Central memory CD8-positive, alpha-beta T cell (primary cell): Measurements from ENCODE around the gene BFSP2.
"Not testable (repeated sequence)": the region's sequence is repeated elsewhere in the genome, so short reads cannot be mapped to it uniquely, and the experiment has no call there.

Source experiments
- ATAC-seq: fragments of 150-1000 bp; cut with Tn5 transposase; replicated peaks from 2 replicates; pipeline ENCODE4 v1.10.0; 2022; ENCODE audit warnings: mild to moderate bottlenecking, moderate FRiP score, moderate number of reproducible peaks; ENCODE audit not compliant: poor library complexity, severe bottlenecking; ENCODE audit errors: extremely low read depth
- DNase-seq, 2 donors: peaks; one replicate each; pipeline ENCODE4 v3.0.0; 2021; ENCODE audit warnings: low spot score in 2 of 2
- H3K27ac Mint-ChIP-seq: one replicate; pipeline ENCODE4 v1.8.0; 2022; ENCODE audit warnings: low read depth, mild to moderate bottlenecking, moderate library complexity, mixed read lengths
- H3K27me3 Mint-ChIP-seq: one replicate; pipeline ENCODE4 v1.8.0; 2022; ENCODE audit warnings: mixed read lengths
- H3K36me3 Mint-ChIP-seq: one replicate; pipeline ENCODE4 v1.8.0; 2022; ENCODE audit warnings: mild to moderate bottlenecking, moderate library complexity, mixed read lengths; ENCODE audit not compliant: insufficient read depth
- H3K4me1 Mint-ChIP-seq: one replicate; pipeline ENCODE4 v1.8.0; 2022; ENCODE audit warnings: mixed read lengths
- H3K4me3 Mint-ChIP-seq: one replicate; pipeline ENCODE4 v1.8.0; 2022; ENCODE audit warnings: mild to moderate bottlenecking, moderate library complexity, mixed read lengths
- H3K9me3 Mint-ChIP-seq: one replicate; pipeline ENCODE4 v1.8.0; 2022; ENCODE audit warnings: mixed read lengths

Gene BFSP2

DNA sequence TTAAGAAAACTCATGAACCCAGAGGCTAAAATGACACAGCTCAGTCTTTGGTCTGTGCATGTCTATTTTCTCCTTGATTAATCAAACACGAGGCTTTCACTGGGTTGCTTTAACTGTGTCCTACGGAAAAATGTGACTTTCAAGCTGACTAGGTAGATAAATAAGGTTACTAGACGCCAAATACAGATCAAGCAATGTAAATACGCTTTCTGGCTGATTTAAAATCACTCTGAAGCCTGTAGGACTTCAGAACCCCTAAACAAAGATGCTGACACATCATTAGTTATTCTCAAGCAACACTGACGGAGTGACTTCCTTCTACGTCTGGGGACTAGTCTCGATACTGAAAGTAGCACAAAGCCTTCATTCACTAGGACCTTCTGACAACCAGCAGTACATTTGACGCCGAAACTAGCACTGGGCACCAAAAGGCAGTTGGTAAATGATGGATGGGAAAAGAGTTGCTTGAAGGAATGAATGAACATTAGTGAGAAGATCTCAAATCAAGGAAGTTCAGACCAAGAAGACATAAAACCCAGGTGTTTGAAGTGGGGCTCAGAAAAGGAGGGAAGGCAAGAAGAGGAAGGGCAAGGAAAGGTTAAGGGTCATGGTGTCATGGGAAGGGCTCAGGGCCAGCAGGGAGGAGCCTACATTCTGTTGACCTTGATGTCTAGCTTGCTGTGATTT lies 106.5 kb downstream of the BFSP2 start:
- Mint-ChIP-seq H3K4me3 (peak overlapping the region; percentile 72), H3K27ac (peak overlapping the region; percentile 92), H3K9me3 (no peaks in the 10 kb centered on the region), H3K27me3 (no peaks in the 10 kb centered on the region), H3K4me1 (peaks cover 12% of the 10 kb centered on the region), H3K36me3 (no peaks in the 10 kb centered on the region)
- ATAC-seq (peak; percentile 85), DNase-seq (peak in 1 of 2 donors; percentile 16)

DNA sequence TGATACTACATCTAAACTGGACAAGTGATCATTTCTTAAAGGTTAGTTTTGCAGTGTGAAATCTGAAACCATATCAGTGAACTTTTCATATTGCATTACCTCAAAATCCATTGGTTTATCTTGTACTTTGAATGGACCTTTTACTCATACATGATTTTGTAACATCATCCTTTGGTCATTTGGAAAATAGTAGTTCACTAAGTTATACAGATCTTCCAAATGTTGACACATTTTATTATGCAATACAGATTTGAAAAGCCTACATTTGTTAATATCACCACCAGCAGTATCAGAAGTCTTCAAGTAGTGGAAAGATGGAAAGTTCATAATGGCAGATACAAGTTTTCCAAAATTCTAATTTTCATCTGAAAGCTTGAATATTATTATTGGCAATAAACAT lies 109.6 kb downstream of the BFSP2 start:
- H3K27ac Mint-ChIP-seq = no peak overlapping the region
- H3K4me1 Mint-ChIP-seq = peaks cover 12% of the 10 kb centered on the region
- DNase-seq (no peak), ATAC-seq (no peak)
- H3K4me3 Mint-ChIP-seq = no peak overlapping the region
- no peaks in the 10 kb centered on the region for H3K36me3 Mint-ChIP-seq
- H3K9me3 Mint-ChIP-seq = no peaks in the 10 kb centered on the region
- no peaks in the 10 kb centered on the region for H3K27me3 Mint-ChIP-seq

DNA sequence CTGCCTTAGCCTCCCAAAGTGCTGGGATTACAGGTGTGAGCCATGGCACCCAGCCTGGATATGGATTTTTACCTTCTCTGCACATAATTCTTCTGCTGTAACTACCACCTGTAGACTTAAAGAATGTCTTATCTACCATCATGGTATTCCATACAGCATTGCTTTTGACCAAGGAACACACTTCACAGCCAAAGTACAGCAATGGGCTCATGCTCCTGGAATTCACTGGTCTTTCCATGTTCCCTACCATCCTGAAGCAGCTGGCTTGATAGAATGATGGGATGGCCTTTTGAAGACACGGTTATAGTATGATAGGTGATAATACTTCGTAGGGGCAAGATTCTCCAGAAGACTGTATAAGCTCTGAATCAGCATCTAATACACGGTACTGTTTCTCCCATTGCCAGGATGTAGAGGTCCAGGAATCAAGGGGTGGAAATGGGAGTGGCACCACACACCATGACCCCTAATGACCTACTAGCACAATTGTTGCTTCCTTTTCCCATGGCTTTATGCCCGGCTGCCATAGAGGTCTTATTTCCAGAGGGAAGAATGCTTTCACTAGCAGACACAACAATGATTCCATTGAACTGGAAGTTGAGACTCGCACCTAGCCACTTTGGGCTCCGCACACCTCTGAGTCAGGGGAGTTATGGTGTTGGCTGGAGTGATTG lies 112.7 kb downstream of the BFSP2 start:
- no peak overlapping the region for H3K27ac Mint-ChIP-seq
- no peaks in the 10 kb centered on the region for H3K9me3 Mint-ChIP-seq
- no peak overlapping the region for H3K4me3 Mint-ChIP-seq
- H3K27me3 Mint-ChIP-seq = no peaks in the 10 kb centered on the region
- DNase-seq = no peak
- no peak for ATAC-seq
- H3K36me3 Mint-ChIP-seq = no peaks in the 10 kb centered on the region
- no peaks in the 10 kb centered on the region for H3K4me1 Mint-ChIP-seq

DNA sequence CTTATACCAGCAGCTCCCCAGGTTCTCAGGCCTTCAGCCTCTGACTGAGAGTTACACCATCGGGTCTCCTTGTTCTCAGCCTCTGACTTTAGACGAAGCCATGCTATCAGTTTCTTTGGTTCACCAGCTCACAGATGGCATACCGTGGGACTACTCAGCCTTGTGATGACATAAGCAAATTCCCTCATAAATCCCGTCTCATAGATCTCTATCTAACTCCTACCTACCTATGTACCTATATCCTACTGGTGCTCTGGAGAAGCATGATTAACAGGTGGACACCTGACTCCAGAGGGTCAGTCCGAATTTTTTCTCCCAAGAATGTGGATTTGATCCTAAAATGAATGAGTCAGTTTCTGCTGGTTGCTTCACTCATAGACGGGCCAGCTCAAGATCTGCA lies 114.6 kb downstream of the BFSP2 start:
- ATAC-seq (no peak), DNase-seq (no peak)
- Mint-ChIP-seq H3K27me3 (no peaks in the 10 kb centered on the region), H3K4me1 (no peaks in the 10 kb centered on the region), H3K9me3 (no peaks in the 10 kb centered on the region), H3K4me3 (no peak overlapping the region), H3K36me3 (no peaks in the 10 kb centered on the region), H3K27ac (no peak overlapping the region)

DNA sequence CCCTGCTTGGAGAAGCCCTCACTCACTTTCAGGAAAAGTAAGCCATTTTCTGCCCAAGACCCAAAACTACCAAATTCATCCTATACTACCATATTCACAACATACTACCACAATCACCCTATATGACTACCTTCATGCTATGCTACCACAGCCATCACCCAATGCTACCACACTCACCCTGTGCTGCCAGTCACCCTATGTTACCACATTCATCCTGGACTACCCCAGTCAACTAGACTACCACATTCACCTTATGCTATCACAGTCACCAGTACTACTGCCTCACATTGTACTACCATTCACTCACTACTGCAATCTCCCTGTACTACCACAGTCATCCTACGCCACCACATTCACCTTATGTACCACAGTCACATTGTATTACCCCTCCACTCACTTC lies 115.3 kb downstream of the BFSP2 start:
- ATAC-seq = no peak
- Mint-ChIP-seq H3K27me3 (no peaks in the 10 kb centered on the region), H3K4me3 (no peak overlapping the region), H3K36me3 (no peaks in the 10 kb centered on the region), H3K4me1 (no peaks in the 10 kb centered on the region), H3K27ac (no peak overlapping the region), H3K9me3 (no peaks in the 10 kb centered on the region)
- DNase-seq = no peak

DNA sequence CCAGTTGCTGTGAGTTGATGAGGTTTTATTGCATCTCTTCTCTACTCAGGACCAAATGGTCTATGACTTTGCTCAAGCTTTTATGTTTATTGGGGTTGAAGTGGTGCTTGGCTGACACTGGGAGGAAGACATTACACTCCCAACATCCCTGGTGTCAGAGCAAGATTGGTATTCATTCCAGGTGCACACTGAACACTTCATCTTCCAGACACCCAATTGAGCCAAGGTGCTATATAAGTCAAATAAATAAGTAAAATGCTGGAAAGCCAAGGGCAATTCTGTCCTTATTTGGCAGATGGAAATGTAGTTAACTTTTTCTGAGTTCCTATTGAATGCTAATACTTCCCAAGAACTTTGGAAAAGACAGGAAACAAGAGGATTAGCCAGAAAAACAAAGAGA lies 120.4 kb downstream of the BFSP2 start:
- no peaks in the 10 kb centered on the region for H3K4me1 Mint-ChIP-seq
- ATAC-seq = no peak
- H3K9me3 Mint-ChIP-seq = no peaks in the 10 kb centered on the region
- no peak overlapping the region for H3K4me3 Mint-ChIP-seq
- no peak for DNase-seq
- H3K27me3 Mint-ChIP-seq = no peaks in the 10 kb centered on the region
- H3K27ac Mint-ChIP-seq = no peak overlapping the region
- H3K36me3 Mint-ChIP-seq = no peaks in the 10 kb centered on the region

DNA sequence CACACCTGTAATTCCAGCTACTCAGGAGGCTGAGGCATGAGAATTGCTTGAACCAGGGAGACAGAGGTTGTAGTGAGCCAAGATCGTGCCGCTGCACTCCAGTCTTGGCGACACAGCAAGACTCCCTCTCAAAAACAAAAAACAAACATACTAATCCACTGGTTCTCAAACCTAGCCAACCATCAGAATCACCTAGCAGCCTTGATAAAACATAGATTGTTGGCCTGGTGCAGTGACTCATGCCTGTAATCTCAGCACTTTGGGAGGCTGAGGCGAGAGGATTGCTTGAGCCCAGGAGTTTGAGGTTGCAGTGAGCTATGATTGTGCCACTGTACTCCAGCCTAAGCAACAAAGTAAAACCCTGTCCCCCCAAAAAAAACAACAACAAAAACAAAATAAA lies 121.1 kb downstream of the BFSP2 start:
- not testable (repeated sequence) for H3K4me3 Mint-ChIP-seq, ATAC-seq, H3K27ac Mint-ChIP-seq, H3K27me3 Mint-ChIP-seq, H3K36me3 Mint-ChIP-seq, H3K9me3 Mint-ChIP-seq, DNase-seq, H3K4me1 Mint-ChIP-seq

DNA sequence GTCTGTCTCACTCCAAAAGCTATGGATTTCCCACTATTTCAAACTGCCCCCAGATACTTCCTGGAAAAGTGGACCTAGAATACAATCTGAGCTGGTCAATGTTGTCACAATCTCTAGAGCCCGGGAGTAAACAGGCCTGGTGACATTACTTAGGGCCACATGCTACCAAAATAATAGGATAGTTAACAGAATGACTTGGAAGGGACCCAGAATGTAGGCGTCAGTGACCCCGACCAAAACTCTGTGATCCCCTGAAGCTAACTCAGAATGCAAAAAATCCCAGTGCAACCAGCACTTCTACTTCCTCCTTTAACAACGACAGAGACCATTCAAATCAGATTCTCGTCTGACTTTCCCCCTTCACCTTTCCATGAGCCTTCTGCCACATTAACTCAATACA lies 122.1 kb downstream of the BFSP2 start:
- no peak overlapping the region for H3K4me3 Mint-ChIP-seq
- H3K36me3 Mint-ChIP-seq = no peaks in the 10 kb centered on the region
- no peak for DNase-seq
- peaks cover under 1% of the 10 kb centered on the region for H3K27me3 Mint-ChIP-seq
- ATAC-seq = no peak
- no peak overlapping the region for H3K27ac Mint-ChIP-seq
- no peaks in the 10 kb centered on the region for H3K4me1 Mint-ChIP-seq
- H3K9me3 Mint-ChIP-seq = no peaks in the 10 kb centered on the region

DNA sequence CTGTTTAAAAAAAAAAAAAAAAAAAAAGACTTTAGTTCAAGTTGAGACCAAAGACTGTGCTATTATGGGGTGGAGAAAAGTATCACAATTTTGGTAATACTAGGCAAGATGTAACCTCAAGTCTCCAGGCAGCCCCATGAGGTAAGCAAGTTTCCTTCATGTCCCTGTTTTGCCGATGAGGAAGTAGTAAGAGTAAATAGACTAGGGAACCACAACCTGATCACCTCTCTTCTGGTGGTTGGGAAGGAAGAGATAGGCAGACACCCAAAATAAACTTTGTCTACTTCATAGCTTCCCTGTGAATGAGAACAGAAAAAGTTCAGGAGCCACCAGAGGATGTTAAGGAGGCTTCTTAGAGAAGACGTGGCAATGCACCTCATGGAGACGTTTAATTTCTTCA lies 123.9 kb downstream of the BFSP2 start:
- H3K27ac Mint-ChIP-seq, H3K4me3 Mint-ChIP-seq, ATAC-seq, DNase-seq, H3K36me3 Mint-ChIP-seq, H3K4me1 Mint-ChIP-seq, H3K9me3 Mint-ChIP-seq: not testable (repeated sequence)
- H3K27me3 Mint-ChIP-seq = peaks cover 12% of the 10 kb centered on the region
